Fibroblast of lung (primary cell): ENCODE data around the gene UBE2E2. TPM values are rescaled to one million over a fixed set of nuclear protein-coding genes. Genes with fewer than 3 reads are reported as not detected.

Experiments used
- DNase-seq, 2 donors: peaks; one replicate each; pipeline versions ENCODE4 v3.0.0 to v3.0.0-alpha.2; 2010; ENCODE audit warnings: low read depth in 2 of 2
- H2AFZ ChIP-seq: 2 replicates; pipeline ENCODE4 v1.5.1; 2012; ENCODE audit warnings: low read length, control low read depth, inconsistent platforms
- H3K27ac ChIP-seq: 2 replicates; pipeline ENCODE4 v1.5.1; 2011; ENCODE audit warnings: low read length, control low read depth; ENCODE audit not compliant: insufficient read depth
- H3K27me3 ChIP-seq: 2 replicates; pipeline ENCODE4 v1.5.1; 2011; ENCODE audit warnings: mild to moderate bottlenecking, low read length; ENCODE audit not compliant: control insufficient read depth, insufficient read depth
- H3K36me3 ChIP-seq: 2 replicates; pipeline ENCODE4 v1.5.1; 2011; ENCODE audit warnings: low read length; ENCODE audit not compliant: control insufficient read depth, insufficient read depth
- H3K4me1 ChIP-seq: 2 replicates; pipeline ENCODE4 v1.5.1; 2011; ENCODE audit warnings: low read length; ENCODE audit not compliant: control insufficient read depth, insufficient read depth; ENCODE audit errors: extremely low read depth
- H3K4me2 ChIP-seq: 2 replicates; pipeline ENCODE4 v1.5.1; 2011; ENCODE audit warnings: low read length, control low read depth; ENCODE audit not compliant: insufficient read depth; ENCODE audit errors: extremely low read depth
- H3K4me3 ChIP-seq, 4 experiments: fragments of 200-600 bp in 1 of 4; sonication (generic) in 1 of 4; replicated peaks in 1 of 4; 2 replicates each; pipeline ENCODE4 v1.5.1; 2011 to 2016; ENCODE audit warnings: low read length in 4 of 4, low read depth in 3 of 4, mild to moderate bottlenecking in 3 of 4, control low read depth in 2 of 4, inconsistent platforms in 1 of 4, mixed read lengths in 1 of 4; ENCODE audit not compliant: insufficient read depth in 1 of 4; ENCODE audit errors: control extremely low read depth in 1 of 4
- H3K79me2 ChIP-seq: 2 replicates; pipeline ENCODE4 v1.5.1; 2012; ENCODE audit warnings: mild to moderate bottlenecking, low read length, inconsistent platforms; ENCODE audit not compliant: control insufficient read depth, insufficient read depth
- H3K9ac ChIP-seq: 2 replicates; pipeline ENCODE4 v1.5.1; 2011; ENCODE audit warnings: mild to moderate bottlenecking, low read length, control low read depth; ENCODE audit not compliant: insufficient read depth
- H3K9me3 ChIP-seq: 2 replicates; pipeline ENCODE4 v1.5.1; 2012; ENCODE audit warnings: low read depth, low read length; ENCODE audit not compliant: control insufficient read depth, insufficient read depth
- H4K20me1 ChIP-seq: 2 replicates; pipeline ENCODE4 v1.5.1; 2011; ENCODE audit warnings: low read length; ENCODE audit not compliant: control insufficient read depth, insufficient read depth; ENCODE audit errors: extremely low read depth
- CTCF ChIP-seq, 2 donors: IDR thresholded peaks in 1 of 2; conservative IDR thresholded peaks in 1 of 2; 1 replicate in 1 of 2; 2 replicates in 1 of 2; pipeline ENCODE4 v1.5.1; 2011 to 2012; ENCODE audit warnings: low read length in 2 of 2, control low read depth in 1 of 2, inconsistent platforms in 1 of 2, low read depth in 1 of 2, mild to moderate bottlenecking in 1 of 2
- EZH2 ChIP-seq: IDR thresholded peaks from 2 replicates; pipeline ENCODE4 v1.5.1; 2012; ENCODE audit warnings: low read length, control low read depth, mild to moderate bottlenecking; ENCODE audit errors: missing control alignments
- polyA plus RNA-seq, 2 donors: library from polyadenylated mRNA; depleted of rRNA in 1 of 2; stranded (reverse) in 1 of 2; unstranded in 1 of 2; fragments of >200 nt; gene quantifications; 2 replicates each; pipeline ENCODE4 v1.2.1, GENCODE V29; 2011 to 2012; ENCODE audit warnings: missing spikeins in 1 of 2
- total RNA-seq: library from RNA; depleted of rRNA; stranded (reverse); fragments of >200 nt; gene quantifications from 2 replicates; pipeline ENCODE4 v1.2.1, GENCODE V29; 2014

The UBE2E2 gene
- total and polyA plus RNA-seq, 2 donors (not counting 1 experiment from before 2014, with no cell fraction given), result 79.8 to 127 TPM

DNA sequence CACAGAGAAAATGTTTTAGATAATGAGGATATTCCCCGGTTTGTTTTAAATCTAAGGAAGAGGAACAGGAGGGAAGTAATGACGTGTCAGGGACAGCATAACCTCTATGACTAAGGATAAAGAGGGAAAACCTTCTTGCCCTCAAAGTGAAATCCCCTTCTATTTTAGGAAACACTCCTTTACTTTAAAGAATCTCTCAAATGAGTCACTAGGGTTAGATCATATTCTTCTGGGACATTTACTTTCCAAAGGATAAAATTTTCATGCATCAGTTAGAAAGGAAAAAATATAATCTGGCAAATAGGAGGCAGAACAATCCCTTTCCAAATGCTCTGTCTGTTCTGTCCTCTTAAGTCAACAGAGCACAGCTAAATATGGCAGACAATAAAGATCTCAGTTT, 43.2 kb upstream of the UBE2E2 start:
- Histone ChIP-seq H2AFZ (no peak overlapping the region), H3K4me1 (peaks cover 9% of the 10 kb centered on the region), H3K36me3 (no peaks in the 10 kb centered on the region), H3K9ac (no peak overlapping the region), H3K9me3 (no peaks in the 10 kb centered on the region), H3K4me3 (no peak overlapping the region), H4K20me1 (no peaks in the 10 kb centered on the region), H3K4me2 (peak overlapping the region; percentile 54), H3K79me2 (no peaks in the 10 kb centered on the region), H3K27ac (peak overlapping the region; percentile 63), H3K27me3 (no peaks in the 10 kb centered on the region)
- DNase-seq, result peak; percentile 90
- TF ChIP-seq EZH2 (no peak), CTCF (conservative IDR thresholded peaks at IDR 0.05 in 1 of 2, IDR thresholded peaks at IDR 0.05 in 1 of 2; ENCODE audit: low read depth in 1 of 2, low read length in 2 of 2) (no peak)

- no peaks in the 10 kb centered on the region for H3K27me3 ChIP-seq
- no peak overlapping the region for H3K4me2 ChIP-seq
- DNase-seq, result peak in 1 of 2 donors; percentile 12
- H3K9ac ChIP-seq, result no peak overlapping the region
- no peaks in the 10 kb centered on the region for H3K9me3 ChIP-seq
- no peaks in the 10 kb centered on the region for H4K20me1 ChIP-seq
- TF ChIP-seq EZH2 (no peak), CTCF (conservative IDR thresholded peaks at IDR 0.05 in 1 of 2, IDR thresholded peaks at IDR 0.05 in 1 of 2; ENCODE audit: low read depth in 1 of 2, low read length in 2 of 2) (no peak)
- H2AFZ ChIP-seq, result no peak overlapping the region
- no peak overlapping the region for H3K27ac ChIP-seq
- no peak overlapping the region for H3K4me3 ChIP-seq
- no peaks in the 10 kb centered on the region for H3K36me3 ChIP-seq
- H3K79me2 ChIP-seq, result no peaks in the 10 kb centered on the region
- peaks cover 9% of the 10 kb centered on the region for H3K4me1 ChIP-seq
Observed at GRCh38 chr3:23161308-23161707, 41.8 kb upstream of the UBE2E2 start.

DNA sequence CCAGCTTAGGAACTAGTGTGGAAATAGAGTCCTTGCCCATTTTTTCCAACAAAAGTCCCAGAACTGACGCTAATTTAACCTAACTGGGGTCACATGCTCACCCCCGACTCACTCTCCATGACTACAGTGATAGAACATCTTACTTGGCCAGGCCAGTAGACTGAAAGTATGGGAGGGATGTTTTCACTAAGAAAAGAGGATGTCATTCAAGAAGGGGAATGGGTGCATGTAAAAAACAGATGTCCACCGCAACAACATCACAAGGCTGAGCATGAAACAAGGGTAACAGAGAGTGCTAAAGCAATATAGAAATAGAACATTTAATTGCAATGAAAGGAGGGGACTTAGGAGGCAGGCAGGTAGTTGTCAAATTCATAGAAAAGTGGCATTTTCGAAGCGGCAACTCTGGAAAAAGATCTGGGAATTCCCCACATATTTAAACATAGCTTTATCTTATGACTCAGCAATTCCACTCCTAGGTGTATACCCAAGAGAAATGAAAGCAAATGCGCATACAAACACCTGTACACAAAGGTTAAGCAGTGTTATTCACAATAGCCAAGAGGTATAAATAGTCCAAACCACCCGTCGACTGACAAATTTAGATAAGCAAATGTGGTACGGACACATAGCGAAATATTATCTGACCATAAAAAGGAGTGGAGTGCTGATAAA, 41.1 kb upstream of the UBE2E2 start:
- no peak overlapping the region for H3K27ac ChIP-seq
- H3K27me3 ChIP-seq, result no peaks in the 10 kb centered on the region
- H3K9ac ChIP-seq, result no peak overlapping the region
- H3K4me2 ChIP-seq, result no peak overlapping the region
- no peaks in the 10 kb centered on the region for H3K36me3 ChIP-seq
- no peak for TF ChIP-seq EZH2
- TF ChIP-seq CTCF (conservative IDR thresholded peaks at IDR 0.05 in 1 of 2, IDR thresholded peaks at IDR 0.05 in 1 of 2; ENCODE audit: low read depth in 1 of 2, low read length in 2 of 2), result no peak
- H3K4me3 ChIP-seq, result no peak overlapping the region
- H2AFZ ChIP-seq, result no peak overlapping the region
- DNase-seq, result peak in 1 of 2 donors; percentile 22
- no peaks in the 10 kb centered on the region for H3K9me3 ChIP-seq
- H3K79me2 ChIP-seq, result no peaks in the 10 kb centered on the region
- H4K20me1 ChIP-seq, result no peaks in the 10 kb centered on the region
- H3K4me1 ChIP-seq, result peaks cover 9% of the 10 kb centered on the region
